Measurements from ENCODE around the gene VSTM4. TPM values are rescaled to one million over a fixed set of nuclear protein-coding genes. Genes with fewer than 3 reads are reported as not detected.

Gene VSTM4
- total RNA-seq, 1 experiment from 2014 or later = 0.07 TPM

DNA sequence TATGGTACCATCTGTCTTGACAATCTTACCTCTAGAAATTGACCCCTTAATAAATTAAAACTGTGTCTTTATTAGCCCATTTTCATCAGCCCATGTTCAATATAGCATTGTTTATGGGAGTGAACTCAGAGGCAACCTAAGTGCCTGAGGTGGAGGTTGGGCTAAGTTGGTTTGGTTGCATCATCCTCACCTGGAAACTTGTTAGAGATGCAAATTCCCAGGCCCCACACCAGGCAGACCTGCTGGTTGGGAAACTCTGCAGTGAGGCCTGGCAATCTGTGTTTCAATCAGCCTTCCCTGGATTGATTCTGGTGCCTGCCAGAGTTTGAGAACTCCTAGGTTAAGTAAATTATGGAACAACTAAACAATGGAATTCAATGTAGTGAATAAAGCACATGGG is 27.9 kb upstream of the VSTM4 start:
- no peak overlapping the region for H3K27ac ChIP-seq (ENCODE audit: low read depth, low read length)
- intact Hi-C loops (cut with micrococcal nuclease) = no loop called here
- H3K9ac ChIP-seq (ENCODE audit: low read length) = no peak overlapping the region
- no peaks in the 10 kb centered on the region for H3K36me3 ChIP-seq (ENCODE audit: control insufficient read depth in 1 of 2, insufficient read depth in 2 of 2, low read length in 2 of 2)
- ChIA-PET POLR2A (no interaction called here), CTCF (no interaction called here), RAD21 (ENCODE audit: low non-redundant PET in 1 of 2, low total read pairs in 2 of 2, uncharacterized antibody in 2 of 2, unreplicated experiment in 2 of 2) (no interaction called here)
- no peak overlapping the region for H2AFZ ChIP-seq (ENCODE audit: low read depth, low read length, poor library complexity, severe bottlenecking)
- peaks cover 28% of the 10 kb centered on the region; the same call in 1 of the 2 replicates for H3K27me3 ChIP-seq (ENCODE audit: insufficient read depth, low read length)
- H4K20me1 ChIP-seq (ENCODE audit: insufficient read depth) = no peaks in the 10 kb centered on the region
- H3K4me2 ChIP-seq (ENCODE audit: low read length) = no peak overlapping the region
- no peak overlapping the region for H3K4me3 ChIP-seq (replicated peaks in 1 of 2; ENCODE audit: low read depth in 1 of 2, low read length in 2 of 2)
- no peak for TF ChIP-seq TCF7L2 (IDR thresholded peaks at IDR 0.05; ENCODE audit: borderline replicate concordance, extremely low read depth, insufficient read depth, insufficient read length)
- no peak for TF ChIP-seq EZH2 (IDR thresholded peaks at IDR 0.05)
- no peak for TF ChIP-seq SRF (IDR thresholded peaks at IDR 0.05; ENCODE audit: low read depth)
- TF ChIP-seq, protein P1, sequence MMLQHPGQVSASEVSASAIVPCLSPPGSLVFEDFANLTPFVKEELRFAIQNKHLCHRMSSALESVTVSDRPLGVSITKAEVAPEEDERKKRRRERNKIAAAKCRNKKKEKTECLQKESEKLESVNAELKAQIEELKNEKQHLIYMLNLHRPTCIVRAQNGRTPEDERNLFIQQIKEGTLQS (IDR thresholded peaks at IDR 0.05) = no peak
- no peak for TF ChIP-seq ZFX (IDR thresholded peaks at IDR 0.05)
- TF ChIP-seq, protein P2, sequence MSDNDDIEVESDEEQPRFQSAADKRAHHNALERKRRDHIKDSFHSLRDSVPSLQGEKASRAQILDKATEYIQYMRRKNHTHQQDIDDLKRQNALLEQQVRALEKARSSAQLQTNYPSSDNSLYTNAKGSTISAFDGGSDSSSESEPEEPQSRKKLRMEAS (IDR thresholded peaks at IDR 0.05) = no peak
- no peak for TF ChIP-seq RAD21 (IDR thresholded peaks at IDR 0.05; ENCODE audit: low read depth)
- no peak for TF ChIP-seq SIN3A (IDR thresholded peaks at IDR 0.05; ENCODE audit: low read depth)
- no peak for TF ChIP-seq CEBPB (IDR thresholded peaks at IDR 0.05; ENCODE audit: low read depth)
- TF ChIP-seq SP1 (IDR thresholded peaks at IDR 0.05; ENCODE audit: low read depth) = no peak
- TF ChIP-seq ELF1 (IDR thresholded peaks at IDR 0.05; ENCODE audit: borderline replicate concordance, low read depth) = no peak
- TF ChIP-seq POLR2AphosphoS5 (IDR thresholded peaks at IDR 0.05; ENCODE audit: low read depth, low read length) = no peak
- TF ChIP-seq, protein P3, sequence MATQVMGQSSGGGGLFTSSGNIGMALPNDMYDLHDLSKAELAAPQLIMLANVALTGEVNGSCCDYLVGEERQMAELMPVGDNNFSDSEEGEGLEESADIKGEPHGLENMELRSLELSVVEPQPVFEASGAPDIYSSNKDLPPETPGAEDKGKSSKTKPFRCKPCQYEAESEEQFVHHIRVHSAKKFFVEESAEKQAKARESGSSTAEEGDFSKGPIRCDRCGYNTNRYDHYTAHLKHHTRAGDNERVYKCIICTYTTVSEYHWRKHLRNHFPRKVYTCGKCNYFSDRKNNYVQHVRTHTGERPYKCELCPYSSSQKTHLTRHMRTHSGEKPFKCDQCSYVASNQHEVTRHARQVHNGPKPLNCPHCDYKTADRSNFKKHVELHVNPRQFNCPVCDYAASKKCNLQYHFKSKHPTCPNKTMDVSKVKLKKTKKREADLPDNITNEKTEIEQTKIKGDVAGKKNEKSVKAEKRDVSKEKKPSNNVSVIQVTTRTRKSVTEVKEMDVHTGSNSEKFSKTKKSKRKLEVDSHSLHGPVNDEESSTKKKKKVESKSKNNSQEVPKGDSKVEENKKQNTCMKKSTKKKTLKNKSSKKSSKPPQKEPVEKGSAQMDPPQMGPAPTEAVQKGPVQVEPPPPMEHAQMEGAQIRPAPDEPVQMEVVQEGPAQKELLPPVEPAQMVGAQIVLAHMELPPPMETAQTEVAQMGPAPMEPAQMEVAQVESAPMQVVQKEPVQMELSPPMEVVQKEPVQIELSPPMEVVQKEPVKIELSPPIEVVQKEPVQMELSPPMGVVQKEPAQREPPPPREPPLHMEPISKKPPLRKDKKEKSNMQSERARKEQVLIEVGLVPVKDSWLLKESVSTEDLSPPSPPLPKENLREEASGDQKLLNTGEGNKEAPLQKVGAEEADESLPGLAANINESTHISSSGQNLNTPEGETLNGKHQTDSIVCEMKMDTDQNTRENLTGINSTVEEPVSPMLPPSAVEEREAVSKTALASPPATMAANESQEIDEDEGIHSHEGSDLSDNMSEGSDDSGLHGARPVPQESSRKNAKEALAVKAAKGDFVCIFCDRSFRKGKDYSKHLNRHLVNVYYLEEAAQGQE (IDR thresholded peaks at IDR 0.05; ENCODE audit: low read depth) = no peak
- no peak for TF ChIP-seq EZH2phosphoT487 (IDR thresholded peaks at IDR 0.05; ENCODE audit: borderline replicate concordance)
- no peak for TF ChIP-seq CBX3 (IDR thresholded peaks at IDR 0.05; ENCODE audit: low read depth)
- no peak for TF ChIP-seq POLR2A (IDR thresholded peaks at IDR 0.05; ENCODE audit: borderline replicate concordance, extremely low read depth, insufficient read depth, insufficient read length)
- TF ChIP-seq EGR1 (IDR thresholded peaks at IDR 0.05; ENCODE audit: low read depth) = no peak
- no TSS peak for BruUV-seq (replicated peaks)
- H3K9me2 ChIP-seq (ENCODE audit: insufficient read depth) = no peaks in the 10 kb centered on the region
- DNase-seq (ENCODE audit: low read depth, low spot score) (no peak), ATAC-seq (no peak)
- peaks cover 0 to 10% of the 10 kb centered on the region in 2 experiments; a peak in 1 of 4 replicates for H3K4me1 ChIP-seq (ENCODE audit: control insufficient read depth in 1 of 2, insufficient read depth in 2 of 2, low read length in 2 of 2)
- no peaks in the 10 kb centered on the region for H3K9me3 ChIP-seq (ENCODE audit: control insufficient read depth in 1 of 2, insufficient read depth in 1 of 2, low read depth in 1 of 2, low read length in 2 of 2)
- no peaks in the 10 kb centered on the region for H3K79me2 ChIP-seq (ENCODE audit: insufficient read depth, low read length)
